ENCODE data around the gene PCSK6.
A peak's percentile ranks its signal among the peaks of the same experiment; 100 is the strongest.

PCSK6 gene

GRCh38 chr15:101498717-101499480, 9.4 kb upstream of the PCSK6 start:
- DNase-seq, result no peak

- DNase-seq, result no peak
Measured at GRCh38 chr15:101498076-101498716, 8.7 kb upstream of the PCSK6 start.

- DNase-seq, result no peak
Measured at GRCh38 chr15:101497484-101498034, 8.1 kb upstream of the PCSK6 start.

GRCh38 chr15:101497017-101497416, 7.5 kb upstream of the PCSK6 start:
- DNase-seq, result no peak

- DNase-seq, result no peak
Measured at GRCh38 chr15:101496198-101496986, 6.9 kb upstream of the PCSK6 start.

- no peak for DNase-seq
Measured at GRCh38 chr15:101495334-101496197, 6.1 kb upstream of the PCSK6 start.

GRCh38 chr15:101494251-101494796, 4.8 kb upstream of the PCSK6 start:
- DNase-seq, result no peak

GRCh38 chr15:101492766-101493692, 3.5 kb upstream of the PCSK6 start:
- peak in 1 of 2 donors; percentile 46 for DNase-seq

GRCh38 chr15:101491734-101492640, 2.5 kb upstream of the PCSK6 start:
- DNase-seq, result no peak

GRCh38 chr15:101490922-101491733, 1.6 kb upstream of the PCSK6 start:
- no peak for DNase-seq

- DNase-seq, result no peak
Measured at GRCh38 chr15:101490408-101490891, 943 bp upstream of the PCSK6 start.

GRCh38 chr15:101489237-101489598, 289 bp downstream of the PCSK6 start:
- DNase-seq, result no peak

GRCh38 chr15:101488300-101489164, 975 bp downstream of the PCSK6 start:
- no peak for DNase-seq

GRCh38 chr15:101486696-101487459, 2.6 kb downstream of the PCSK6 start:
- no peak for DNase-seq

GRCh38 chr15:101483462-101483861, 6.0 kb downstream of the PCSK6 start:
- DNase-seq, result no peak

- no peak for DNase-seq
Measured at GRCh38 chr15:101482526-101483371, 6.8 kb downstream of the PCSK6 start.

Data from hippocampal formation (tissue), 2 donors.